Mammary epithelial cell (primary cell): Measurements from ENCODE around the gene FAM151A.

Experiments
- EZH2 ChIP-seq: IDR thresholded peaks from 2 replicates; pipeline ENCODE4 v1.6.1; 2012; ENCODE audit warnings: low read length, inconsistent platforms, borderline replicate concordance
- TF ChIP-seq, protein P1 (sequence below), 2 donors: IDR thresholded peaks in 1 of 2; conservative IDR thresholded peaks in 1 of 2; 2 replicates each; pipeline ENCODE4 v1.5.1; 2011 to 2012; ENCODE audit warnings: inconsistent platforms in 2 of 2, low read length in 2 of 2, mild to moderate bottlenecking in 2 of 2, control low read depth in 1 of 2, low read depth in 1 of 2; ENCODE audit not compliant: insufficient read depth in 1 of 2; ENCODE audit errors: extremely low read depth in 1 of 2

DNA sequence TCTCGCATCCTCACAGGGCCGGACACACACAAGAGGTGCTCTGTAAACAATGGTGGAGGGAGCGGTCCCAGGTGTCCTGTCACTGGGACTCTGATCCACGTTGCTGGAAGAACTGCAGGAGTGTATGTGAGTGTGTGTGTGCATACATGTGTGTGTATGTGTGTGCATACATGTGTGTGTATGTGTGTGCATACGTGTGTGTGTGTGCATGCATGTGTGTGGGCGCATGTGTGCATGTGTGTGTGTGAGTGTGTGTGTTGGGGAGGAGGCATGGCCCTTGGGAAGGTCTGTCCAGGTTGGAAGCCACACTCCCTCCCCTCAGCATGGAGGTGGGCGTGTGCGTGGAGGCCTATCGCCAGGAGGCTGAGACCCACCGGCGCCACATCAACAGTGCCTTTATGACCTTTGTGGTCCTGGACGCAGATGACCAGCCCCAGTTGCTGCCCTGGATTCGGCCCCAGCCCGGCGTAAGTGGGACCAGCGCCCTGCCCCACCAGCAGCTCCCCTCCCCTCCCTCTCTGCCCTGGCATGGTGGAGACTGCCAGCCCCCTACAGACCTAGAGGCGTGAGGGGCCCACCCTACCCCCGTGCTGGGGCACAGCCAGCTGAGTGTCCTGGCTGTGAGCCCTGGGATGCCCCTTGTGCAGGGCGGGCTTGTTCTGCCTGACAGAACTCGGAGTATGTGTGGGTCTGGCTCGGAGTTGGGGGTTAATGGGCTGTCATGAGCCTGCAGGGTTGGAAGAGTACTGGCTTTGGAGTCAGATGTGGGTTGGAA, 22.2 kb downstream of the FAM151A start:
- TF ChIP-seq, protein P1, sequence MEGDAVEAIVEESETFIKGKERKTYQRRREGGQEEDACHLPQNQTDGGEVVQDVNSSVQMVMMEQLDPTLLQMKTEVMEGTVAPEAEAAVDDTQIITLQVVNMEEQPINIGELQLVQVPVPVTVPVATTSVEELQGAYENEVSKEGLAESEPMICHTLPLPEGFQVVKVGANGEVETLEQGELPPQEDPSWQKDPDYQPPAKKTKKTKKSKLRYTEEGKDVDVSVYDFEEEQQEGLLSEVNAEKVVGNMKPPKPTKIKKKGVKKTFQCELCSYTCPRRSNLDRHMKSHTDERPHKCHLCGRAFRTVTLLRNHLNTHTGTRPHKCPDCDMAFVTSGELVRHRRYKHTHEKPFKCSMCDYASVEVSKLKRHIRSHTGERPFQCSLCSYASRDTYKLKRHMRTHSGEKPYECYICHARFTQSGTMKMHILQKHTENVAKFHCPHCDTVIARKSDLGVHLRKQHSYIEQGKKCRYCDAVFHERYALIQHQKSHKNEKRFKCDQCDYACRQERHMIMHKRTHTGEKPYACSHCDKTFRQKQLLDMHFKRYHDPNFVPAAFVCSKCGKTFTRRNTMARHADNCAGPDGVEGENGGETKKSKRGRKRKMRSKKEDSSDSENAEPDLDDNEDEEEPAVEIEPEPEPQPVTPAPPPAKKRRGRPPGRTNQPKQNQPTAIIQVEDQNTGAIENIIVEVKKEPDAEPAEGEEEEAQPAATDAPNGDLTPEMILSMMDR (conservative IDR thresholded peaks at IDR 0.05 in 1 of 2, IDR thresholded peaks at IDR 0.05 in 1 of 2; ENCODE audit: extremely low read depth in 1 of 2, insufficient read depth in 1 of 2, low read depth in 1 of 2, low read length in 2 of 2) = no peak
- TF ChIP-seq EZH2 = no peak
